ENCODE results near the gene METAP1.

DNA sequence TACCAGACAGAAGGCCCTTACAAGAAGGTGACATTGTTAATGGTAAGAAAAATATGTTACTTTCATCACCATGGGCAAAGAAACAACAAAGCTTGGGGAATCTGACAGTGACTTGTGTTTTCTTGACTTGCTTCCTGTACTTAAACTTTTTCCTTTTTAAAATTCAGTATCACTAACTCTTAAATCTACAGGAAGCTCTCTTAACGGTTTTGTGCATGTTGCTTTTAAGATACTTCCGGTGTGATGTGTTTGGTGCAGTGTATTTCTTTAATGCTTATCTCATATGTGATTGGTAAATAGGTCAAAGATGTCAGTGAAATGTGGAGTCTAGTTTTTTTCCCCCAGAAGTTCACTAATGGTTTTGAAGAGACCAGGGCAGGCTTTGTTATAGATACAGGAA is 47.8 kb downstream of the METAP1 start:
- TF ChIP-seq POLR2AphosphoS5 (IDR thresholded peaks at IDR 0.05): no peak
- no peak for TF ChIP-seq POLR2A (IDR thresholded peaks at IDR 0.05)
- no peak for TF ChIP-seq EP300 (IDR thresholded peaks at IDR 0.05)
- TF ChIP-seq, protein P1, sequence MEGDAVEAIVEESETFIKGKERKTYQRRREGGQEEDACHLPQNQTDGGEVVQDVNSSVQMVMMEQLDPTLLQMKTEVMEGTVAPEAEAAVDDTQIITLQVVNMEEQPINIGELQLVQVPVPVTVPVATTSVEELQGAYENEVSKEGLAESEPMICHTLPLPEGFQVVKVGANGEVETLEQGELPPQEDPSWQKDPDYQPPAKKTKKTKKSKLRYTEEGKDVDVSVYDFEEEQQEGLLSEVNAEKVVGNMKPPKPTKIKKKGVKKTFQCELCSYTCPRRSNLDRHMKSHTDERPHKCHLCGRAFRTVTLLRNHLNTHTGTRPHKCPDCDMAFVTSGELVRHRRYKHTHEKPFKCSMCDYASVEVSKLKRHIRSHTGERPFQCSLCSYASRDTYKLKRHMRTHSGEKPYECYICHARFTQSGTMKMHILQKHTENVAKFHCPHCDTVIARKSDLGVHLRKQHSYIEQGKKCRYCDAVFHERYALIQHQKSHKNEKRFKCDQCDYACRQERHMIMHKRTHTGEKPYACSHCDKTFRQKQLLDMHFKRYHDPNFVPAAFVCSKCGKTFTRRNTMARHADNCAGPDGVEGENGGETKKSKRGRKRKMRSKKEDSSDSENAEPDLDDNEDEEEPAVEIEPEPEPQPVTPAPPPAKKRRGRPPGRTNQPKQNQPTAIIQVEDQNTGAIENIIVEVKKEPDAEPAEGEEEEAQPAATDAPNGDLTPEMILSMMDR (IDR thresholded peaks at IDR 0.05): no peak

Measured in gastroesophageal sphincter (tissue), 3 donors.